HG03460 (cell line): ENCODE data around the gene CCDC102B.
"Not testable (repeated sequence)": the region's sequence is repeated elsewhere in the genome, so short reads cannot be mapped to it uniquely, and the experiment has no call there.

Experiments used
- ATAC-seq: cut with Tn5 transposase; IDR thresholded peaks from one replicate; pipeline ENCODE4 v1.9.1; 2021; ENCODE audit not compliant: unreplicated experiment

Gene CCDC102B

GRCh38 chr18:68826121-68826520, 28.2 kb downstream of the CCDC102B start:
- ATAC-seq = no peak

GRCh38 chr18:68830256-68831045, 32.6 kb downstream of the CCDC102B start:
- no peak for ATAC-seq

- ATAC-seq = no peak
These were observed 35.9 kb downstream of the CCDC102B start for GRCh38 chr18:68833756-68834155.

GRCh38 chr18:68837665-68838451, 40.0 kb downstream of the CCDC102B start:
- ATAC-seq = no peak

GRCh38 chr18:68839701-68840100, 41.8 kb downstream of the CCDC102B start:
- ATAC-seq = no peak

- ATAC-seq = no peak
These were observed 42.8 kb downstream of the CCDC102B start for GRCh38 chr18:68840554-68841263.

GRCh38 chr18:68841301-68841700, 43.4 kb downstream of the CCDC102B start:
- ATAC-seq = no peak

- no peak for ATAC-seq
These were observed 45.1 kb downstream of the CCDC102B start for GRCh38 chr18:68842951-68843350.

- ATAC-seq = no peak
These were observed 45.7 kb downstream of the CCDC102B start for GRCh38 chr18:68843473-68844089.

- no peak for ATAC-seq
These were observed 49.4 kb downstream of the CCDC102B start for GRCh38 chr18:68847219-68847837.

- no peak for ATAC-seq
These were observed 50.4 kb downstream of the CCDC102B start for GRCh38 chr18:68848242-68848641.

GRCh38 chr18:68854786-68855391, 57.0 kb downstream of the CCDC102B start:
- peak; percentile 59 for ATAC-seq

- ATAC-seq = no peak
These were observed 57.6 kb downstream of the CCDC102B start for GRCh38 chr18:68855491-68855890.

GRCh38 chr18:68861365-68861764, 63.5 kb downstream of the CCDC102B start:
- no peak for ATAC-seq

- no peak for ATAC-seq
These were observed 67.1 kb downstream of the CCDC102B start for GRCh38 chr18:68865021-68865420.

GRCh38 chr18:68865503-68865902, 67.6 kb downstream of the CCDC102B start:
- no peak for ATAC-seq

GRCh38 chr18:68873003-68873402, 75.1 kb downstream of the CCDC102B start:
- ATAC-seq = no peak

GRCh38 chr18:68874361-68874760, 76.5 kb downstream of the CCDC102B start:
- no peak for ATAC-seq

GRCh38 chr18:68879947-68880346, 82.1 kb downstream of the CCDC102B start:
- not testable (repeated sequence) for ATAC-seq

- ATAC-seq = no peak
These were observed 89.5 kb downstream of the CCDC102B start for GRCh38 chr18:68887410-68887809.
